ENCODE data around the gene IL1RL2.

IL1RL2 gene

GRCh38 chr2:102240640-102241370, 54.0 kb downstream of the IL1RL2 start:
- peak; percentile 90 to 93 for DNase-seq

- no peak for DNase-seq
These were observed 54.9 kb downstream of the IL1RL2 start for GRCh38 chr2:102241616-102242305.

GRCh38 chr2:102245266-102246151, 58.7 kb downstream of the IL1RL2 start:
- DNase-seq: peak; percentile 15 to 17

GRCh38 chr2:102250278-102250821, 63.5 kb downstream of the IL1RL2 start:
- DNase-seq: peak; percentile 16 to 19

GRCh38 chr2:102251042-102251848, 64.4 kb downstream of the IL1RL2 start:
- DNase-seq: peak; percentile 79

- DNase-seq: no peak
These were observed 65.0 kb downstream of the IL1RL2 start for GRCh38 chr2:102251849-102252203.

- no peak for DNase-seq
These were observed 65.4 kb downstream of the IL1RL2 start for GRCh38 chr2:102252236-102252635.

GRCh38 chr2:102253140-102253752, 66.4 kb downstream of the IL1RL2 start:
- DNase-seq: peak; percentile 29 to 36

- DNase-seq: no peak
These were observed 66.9 kb downstream of the IL1RL2 start for GRCh38 chr2:102253753-102254150.

- no peak for DNase-seq
These were observed 69.5 kb downstream of the IL1RL2 start for GRCh38 chr2:102256276-102256675.

- peak in 1 of 2 experiments; percentile 32 for DNase-seq
These were observed 70.1 kb downstream of the IL1RL2 start for GRCh38 chr2:102256874-102257462.

GRCh38 chr2:102258025-102258385, 71.2 kb downstream of the IL1RL2 start:
- DNase-seq: peak in 1 of 2 experiments; percentile 27

GRCh38 chr2:102258386-102259074, 71.7 kb downstream of the IL1RL2 start:
- DNase-seq: peak; percentile 56 to 57

- no peak for DNase-seq
These were observed 74.8 kb downstream of the IL1RL2 start for GRCh38 chr2:102261467-102262135.

GRCh38 chr2:102262216-102263129, 75.7 kb downstream of the IL1RL2 start:
- no peak for DNase-seq

- DNase-seq: no peak
These were observed 78.1 kb downstream of the IL1RL2 start for GRCh38 chr2:102264952-102265351.

- no peak for DNase-seq
These were observed 79.4 kb downstream of the IL1RL2 start for GRCh38 chr2:102266204-102266603.

GRCh38 chr2:102267774-102268173, 81.0 kb downstream of the IL1RL2 start:
- no peak for DNase-seq

Data from activated T-cell treated with anti-CD3 and anti-CD28 coated beads, Interleukin-2, amount 50 U/mL, for 48 hours (primary cell).